Measurements from ENCODE around the gene CCDC14. TPM values are rescaled to one million over a fixed set of nuclear protein-coding genes. Genes with fewer than 3 reads are reported as not detected.

Gene CCDC14
- total and polyA plus RNA-seq, 2 of the 4 experiments (the other 2 are of a cell fraction): 82.1 to 109 TPM

DNA sequence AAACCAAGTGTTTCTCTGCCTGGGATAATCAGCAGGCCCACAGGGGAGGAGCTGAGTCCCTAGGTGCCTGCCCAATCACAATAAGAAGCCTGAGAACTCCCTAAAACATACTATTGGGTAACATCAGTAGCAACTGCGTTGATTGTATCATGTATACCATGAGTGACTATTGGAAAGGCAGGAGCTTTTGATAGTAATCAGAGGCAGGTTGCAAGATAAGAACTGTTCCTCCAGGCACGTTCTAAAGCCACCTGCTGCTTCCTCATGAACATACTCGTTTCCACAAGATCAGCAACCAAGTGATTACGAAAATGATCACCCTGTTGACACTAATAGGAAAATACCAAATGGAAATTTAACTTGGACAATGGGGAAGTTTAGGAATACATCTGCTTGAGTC, 83.6 kb downstream of the CCDC14 start:
- H2BK5ac ChIP-seq (ENCODE audit: low read depth, low read length, poor library complexity, severe bottlenecking): no peak overlapping the region
- H3K79me1 ChIP-seq (ENCODE audit: low read depth in 1 of 2, low read length in 2 of 2): peaks cover 47 to 70% of the 10 kb centered on the region in 2 experiments
- no peak overlapping the region for H3K4me3 ChIP-seq (ENCODE audit: insufficient read depth, low read depth, low read length)
- no peak overlapping the region for H2AFZ ChIP-seq (replicated peaks; ENCODE audit: low read length, poor library complexity)
- no peak overlapping the region for H4K91ac ChIP-seq (ENCODE audit: insufficient read depth, low read depth, low read length)
- no peak overlapping the region for H2BK120ac ChIP-seq (ENCODE audit: low read depth, low read length)
- H2AK5ac ChIP-seq (ENCODE audit: low read depth, low read length): no peak overlapping the region
- TF ChIP-seq BHLHE40 (IDR thresholded peaks at IDR 0.05; ENCODE audit: low read depth, low read length) (no peak), SMC3 (IDR thresholded peaks at IDR 0.05; ENCODE audit: low read depth, low read length) (no peak), CHD1 (IDR thresholded peaks at IDR 0.05; ENCODE audit: low read depth, low read length) (no peak), MAZ (IDR thresholded peaks at IDR 0.05; ENCODE audit: borderline replicate concordance, low read depth, low read length) (no peak), MAFK (IDR thresholded peaks at IDR 0.05; ENCODE audit: low read depth, low read length) (no peak), POLR2A (IDR thresholded peaks at IDR 0.05; ENCODE audit: low read depth, low read length) (no peak), RFX5 (IDR thresholded peaks at IDR 0.05; ENCODE audit: low read depth, low read length) (no peak), RCOR1 (IDR thresholded peaks at IDR 0.05; ENCODE audit: insufficient replicate concordance, low read length) (no peak), MXI1 (IDR thresholded peaks at IDR 0.05; ENCODE audit: borderline replicate concordance, low read depth, low read length) (no peak), RAD21 (IDR thresholded peaks at IDR 0.05; ENCODE audit: low read length) (no peak), FOS (IDR thresholded peaks at IDR 0.05; ENCODE audit: low read depth, low read length) (no peak), CEBPB (IDR thresholded peaks at IDR 0.05; ENCODE audit: low read depth, low read length) (no peak), NFE2L2 (IDR thresholded peaks at IDR 0.05; ENCODE audit: low read depth, low read length) (no peak)
- TF ChIP-seq, protein P1, sequence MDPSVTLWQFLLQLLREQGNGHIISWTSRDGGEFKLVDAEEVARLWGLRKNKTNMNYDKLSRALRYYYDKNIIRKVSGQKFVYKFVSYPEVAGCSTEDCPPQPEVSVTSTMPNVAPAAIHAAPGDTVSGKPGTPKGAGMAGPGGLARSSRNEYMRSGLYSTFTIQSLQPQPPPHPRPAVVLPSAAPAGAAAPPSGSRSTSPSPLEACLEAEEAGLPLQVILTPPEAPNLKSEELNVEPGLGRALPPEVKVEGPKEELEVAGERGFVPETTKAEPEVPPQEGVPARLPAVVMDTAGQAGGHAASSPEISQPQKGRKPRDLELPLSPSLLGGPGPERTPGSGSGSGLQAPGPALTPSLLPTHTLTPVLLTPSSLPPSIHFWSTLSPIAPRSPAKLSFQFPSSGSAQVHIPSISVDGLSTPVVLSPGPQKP (IDR thresholded peaks at IDR 0.05; ENCODE audit: borderline replicate concordance, low read depth, low read length): no peak
- TF ChIP-seq, protein P2, sequence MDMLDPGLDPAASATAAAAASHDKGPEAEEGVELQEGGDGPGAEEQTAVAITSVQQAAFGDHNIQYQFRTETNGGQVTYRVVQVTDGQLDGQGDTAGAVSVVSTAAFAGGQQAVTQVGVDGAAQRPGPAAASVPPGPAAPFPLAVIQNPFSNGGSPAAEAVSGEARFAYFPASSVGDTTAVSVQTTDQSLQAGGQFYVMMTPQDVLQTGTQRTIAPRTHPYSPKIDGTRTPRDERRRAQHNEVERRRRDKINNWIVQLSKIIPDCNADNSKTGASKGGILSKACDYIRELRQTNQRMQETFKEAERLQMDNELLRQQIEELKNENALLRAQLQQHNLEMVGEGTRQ (IDR thresholded peaks at IDR 0.05; ENCODE audit: low read depth, low read length): no peak
- TF ChIP-seq, protein P3, sequence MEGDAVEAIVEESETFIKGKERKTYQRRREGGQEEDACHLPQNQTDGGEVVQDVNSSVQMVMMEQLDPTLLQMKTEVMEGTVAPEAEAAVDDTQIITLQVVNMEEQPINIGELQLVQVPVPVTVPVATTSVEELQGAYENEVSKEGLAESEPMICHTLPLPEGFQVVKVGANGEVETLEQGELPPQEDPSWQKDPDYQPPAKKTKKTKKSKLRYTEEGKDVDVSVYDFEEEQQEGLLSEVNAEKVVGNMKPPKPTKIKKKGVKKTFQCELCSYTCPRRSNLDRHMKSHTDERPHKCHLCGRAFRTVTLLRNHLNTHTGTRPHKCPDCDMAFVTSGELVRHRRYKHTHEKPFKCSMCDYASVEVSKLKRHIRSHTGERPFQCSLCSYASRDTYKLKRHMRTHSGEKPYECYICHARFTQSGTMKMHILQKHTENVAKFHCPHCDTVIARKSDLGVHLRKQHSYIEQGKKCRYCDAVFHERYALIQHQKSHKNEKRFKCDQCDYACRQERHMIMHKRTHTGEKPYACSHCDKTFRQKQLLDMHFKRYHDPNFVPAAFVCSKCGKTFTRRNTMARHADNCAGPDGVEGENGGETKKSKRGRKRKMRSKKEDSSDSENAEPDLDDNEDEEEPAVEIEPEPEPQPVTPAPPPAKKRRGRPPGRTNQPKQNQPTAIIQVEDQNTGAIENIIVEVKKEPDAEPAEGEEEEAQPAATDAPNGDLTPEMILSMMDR (conservative IDR thresholded peaks at IDR 0.05; ENCODE audit: low read depth, low read length): no peak
- peaks cover 43% of the 10 kb centered on the region for H4K20me1 ChIP-seq (ENCODE audit: insufficient read depth, low read length)
- H3K4me2 ChIP-seq (ENCODE audit: low read depth, low read length): 0 out of 2 replicates have a peak overlapping the region, but pooled peaks have one; percentile 3
- H3K56ac ChIP-seq (ENCODE audit: extremely low read depth, insufficient read depth, low read length): no peak overlapping the region
- in situ Hi-C loops (cut with MboI; ENCODE audit: low sequenced_read_pairs): no loop called here
- no peak for DNase-seq
- H2BK20ac ChIP-seq (ENCODE audit: low read depth, low read length): no peak overlapping the region
- no peak overlapping the region for H3K18ac ChIP-seq (ENCODE audit: low read depth, low read length)
- ChIA-PET CTCF (no interaction called here), POLR2A (ENCODE audit: unreplicated experiment) (no interaction called here)
- H3K9me1 ChIP-seq (ENCODE audit: insufficient read depth, low read length): peaks cover 34% of the 10 kb centered on the region
- H3K27ac ChIP-seq (ENCODE audit: insufficient read depth, low read length): no peak overlapping the region
- H3K27me3 ChIP-seq (ENCODE audit: control insufficient read depth, insufficient read depth, low read length): no peaks in the 10 kb centered on the region
- no peak overlapping the region for H3K4ac ChIP-seq (ENCODE audit: low read depth, low read length)
- WGBS, 2 experiments (ENCODE audit: extremely low coverage in 2 of 2, insufficient read length in 1 of 2): no CpG with 5 or more reads among the region's 4 CpGs
- H4K8ac ChIP-seq (ENCODE audit: low read depth in 2 of 2, low read length in 2 of 2): no peak overlapping the region
- H3K4me1 ChIP-seq (ENCODE audit: control insufficient read depth, insufficient read depth, low read length): peaks cover 23% of the 10 kb centered on the region
- H3K23ac ChIP-seq (ENCODE audit: low read depth, low read length): 0 out of 2 replicates have a peak overlapping the region, but pooled peaks have one; percentile 17
- no peak overlapping the region for H3K14ac ChIP-seq (replicated peaks; ENCODE audit: low read depth, low read length)
- BruUV-seq (replicated peaks): no TSS peak
- H4K5ac ChIP-seq (ENCODE audit: low read depth, low read length): no peak overlapping the region
- H2BK15ac ChIP-seq (ENCODE audit: low read depth, low read length): no peak overlapping the region
- no peaks in the 10 kb centered on the region for H3K9me3 ChIP-seq (ENCODE audit: control insufficient read depth, insufficient read depth, low read length)
- dilution Hi-C loops (cut with HindIII; ENCODE audit: low sequenced_read_pairs, unreplicated experiment): no loop called here
- intact Hi-C loops (cut with micrococcal nuclease): loop anchor here (10.0 kb wide), 1 partner anchor 223 kb away; no protein-coding TSS in a partner anchor
- no peak overlapping the region for H3K9ac ChIP-seq (ENCODE audit: low read depth, low read length)
- H2AK9ac ChIP-seq (replicated peaks; ENCODE audit: low read depth, low read length, poor library complexity): no peak overlapping the region
- H3K36me3 ChIP-seq (ENCODE audit: control insufficient read depth, insufficient read depth, low read length): peaks cover 44% of the 10 kb centered on the region
- peak; percentile 25; the same call in 1 of the 2 replicates for ATAC-seq (ENCODE audit: low read depth)
